CD14-positive monocyte (primary cell): ENCODE results near the gene SMARCD1. TPM values are rescaled to one million over a fixed set of nuclear protein-coding genes. Genes with fewer than 3 reads are reported as not detected.

ENCODE experiments used
- DNase-seq, 3 donors: peaks; one replicate each; pipeline ENCODE4 v3.0.0-alpha.2; 2011 to 2022
- H2AFZ ChIP-seq: 2 replicates; pipeline ENCODE4 v1.6.0; 2012; ENCODE audit warnings: mild to moderate bottlenecking, low read depth, low read length, inconsistent platforms; ENCODE audit not compliant: insufficient read depth, poor library complexity, severe bottlenecking
- H3K27ac ChIP-seq, 2 donors: 1 replicate in 1 of 2; 2 replicates in 1 of 2; pipeline ENCODE4 v1.5.1; 2012 to 2013; ENCODE audit warnings: low read length in 2 of 2, control low read depth in 1 of 2, inconsistent platforms in 1 of 2, low read depth in 1 of 2, mild to moderate bottlenecking in 1 of 2
- H3K27me3 ChIP-seq, 2 donors: one replicate each; pipeline versions ENCODE4 v1.6.0 to v1.6.1; 2011 to 2013; ENCODE audit warnings: low read length in 2 of 2; ENCODE audit not compliant: control insufficient read depth in 2 of 2, insufficient read depth in 2 of 2
- H3K36me3 ChIP-seq, 2 donors: replicated peaks in 1 of 2; 1 replicate in 1 of 2; 2 replicates in 1 of 2; pipeline versions ENCODE4 v1.5.1 to v1.6.1; 2012 to 2013; ENCODE audit warnings: low read length in 2 of 2, control low read depth in 1 of 2, inconsistent platforms in 1 of 2, mild to moderate bottlenecking in 1 of 2; ENCODE audit not compliant: insufficient read depth in 2 of 2, control insufficient read depth in 1 of 2
- H3K4me1 ChIP-seq, 2 donors: 1 replicate in 1 of 2; 2 replicates in 1 of 2; pipeline versions ENCODE4 v1.5.1 to v1.6.1; 2012 to 2013; ENCODE audit warnings: low read length in 2 of 2, control low read depth in 1 of 2, inconsistent platforms in 1 of 2, mild to moderate bottlenecking in 1 of 2, moderate library complexity in 1 of 2; ENCODE audit not compliant: insufficient read depth in 2 of 2, control insufficient read depth in 1 of 2
- H3K4me2 ChIP-seq: replicated peaks from 2 replicates; pipeline ENCODE3; 2012; ENCODE audit warnings: low read length, moderate library complexity, mild to moderate bottlenecking; ENCODE audit not compliant: poor library complexity, severe bottlenecking; ENCODE audit errors: extremely low read depth
- H3K4me3 ChIP-seq, 3 experiments: fragments of 200-600 bp in 1 of 3; sonication (generic) in 1 of 3; replicated peaks in 1 of 3; 1 replicate in 2 of 3; 2 replicates in 1 of 3; pipeline ENCODE4 v1.5.1; 2011 to 2013; ENCODE audit warnings: low read length in 3 of 3, mild to moderate bottlenecking in 3 of 3, control low read depth in 2 of 3, low read depth in 2 of 3, inconsistent platforms in 1 of 3, moderate library complexity in 1 of 3
- H3K79me2 ChIP-seq: 2 replicates; pipeline ENCODE4 v1.6.0; 2012; ENCODE audit warnings: mild to moderate bottlenecking, control low read depth, inconsistent platforms, low read length, moderate library complexity; ENCODE audit not compliant: insufficient read depth
- H3K9ac ChIP-seq: 2 replicates; pipeline ENCODE4 v1.6.0; 2017; ENCODE audit warnings: low read length, mild to moderate bottlenecking; ENCODE audit not compliant: insufficient read depth, poor library complexity, severe bottlenecking
- H3K9me3 ChIP-seq, 2 donors: replicated peaks in 1 of 2; 1 replicate in 1 of 2; 2 replicates in 1 of 2; pipeline versions ENCODE4 v1.5.1 to v1.6.1; 2012 to 2013; ENCODE audit warnings: low read length in 2 of 2, control low read depth in 1 of 2; ENCODE audit not compliant: control insufficient read depth in 1 of 2, insufficient read depth in 1 of 2
- H4K20me1 ChIP-seq: 2 replicates; pipeline ENCODE4 v1.6.0; 2012; ENCODE audit warnings: mild to moderate bottlenecking, low read length, control low read depth, moderate library complexity; ENCODE audit not compliant: insufficient read depth
- H3K27ac Mint-ChIP-seq, 7 donors: one replicate each; pipeline ENCODE4 v1.8.0; 2020; ENCODE audit warnings: mild to moderate bottlenecking in 7 of 7, mixed read lengths in 7 of 7, moderate library complexity in 6 of 7, inconsistent platforms in 2 of 7
- H3K27me3 Mint-ChIP-seq, 3 donors: one replicate each; pipeline ENCODE4 v1.8.0; 2021 to 2022; ENCODE audit warnings: low read depth in 3 of 3, mild to moderate bottlenecking in 3 of 3, mixed read lengths in 3 of 3, moderate library complexity in 3 of 3, inconsistent platforms in 1 of 3
- H3K36me3 Mint-ChIP-seq, 2 donors: one replicate each; pipeline ENCODE4 v1.8.0; 2020; ENCODE audit warnings: mixed read lengths in 2 of 2, inconsistent platforms in 1 of 2, mild to moderate bottlenecking in 1 of 2
- H3K4me1 Mint-ChIP-seq: one replicate; pipeline ENCODE4 v1.8.0; 2020; ENCODE audit warnings: mild to moderate bottlenecking, mixed read lengths
- H3K4me3 Mint-ChIP-seq, 2 donors: one replicate each; pipeline ENCODE4 v1.8.0; 2020; ENCODE audit warnings: mild to moderate bottlenecking in 2 of 2, mixed read lengths in 2 of 2, moderate library complexity in 1 of 2
- H3K9me3 Mint-ChIP-seq, 7 donors: one replicate each; pipeline ENCODE4 v1.8.0; 2020 to 2022; ENCODE audit warnings: mixed read lengths in 7 of 7, mild to moderate bottlenecking in 6 of 7, moderate library complexity in 6 of 7, inconsistent platforms in 2 of 7
- WGBS: methylation state at CpG from one replicate; pipeline ENCODE4 v1.1.5; 2013; ENCODE audit warnings: missing lambda C conversion rate; ENCODE audit not compliant: insufficient coverage; 5-methylcytosine and 5-hydroxymethylcytosine counted together
- intact Hi-C, 2 donors: fragments of 100-400 bp; cut with micrococcal nuclease; formaldehyde crosslinking; loops; one replicate each; pipeline versions ENCODE4 v1.15.0 to v1.15.1; 2023
- polyA plus RNA-seq, 3 donors: library from polyadenylated mRNA; depleted of rRNA in 1 of 3; unstranded in 2 of 3; stranded (reverse) in 1 of 3; fragments of 300-500 nt in 2 of 3; fragments of >200 nt in 1 of 3; fragmentation: Illumina TruSeq in 2 of 3; gene quantifications; 1 replicate in 2 of 3; 2 replicates in 1 of 3; pipeline ENCODE4 v1.2.3, GENCODE V29; 2012 to 2021
- TF ChIP-seq, protein P1 (sequence below): fragments of 200-600 bp; IDR thresholded peaks from one replicate; pipeline ENCODE4 v1.8.0; 2022; ENCODE audit warnings: antibody characterized with exemption, mild to moderate bottlenecking

Gene SMARCD1
- polyA plus RNA-seq, 3 donors = 3.7 to 41.9 (median 7.8) TPM

DNA sequence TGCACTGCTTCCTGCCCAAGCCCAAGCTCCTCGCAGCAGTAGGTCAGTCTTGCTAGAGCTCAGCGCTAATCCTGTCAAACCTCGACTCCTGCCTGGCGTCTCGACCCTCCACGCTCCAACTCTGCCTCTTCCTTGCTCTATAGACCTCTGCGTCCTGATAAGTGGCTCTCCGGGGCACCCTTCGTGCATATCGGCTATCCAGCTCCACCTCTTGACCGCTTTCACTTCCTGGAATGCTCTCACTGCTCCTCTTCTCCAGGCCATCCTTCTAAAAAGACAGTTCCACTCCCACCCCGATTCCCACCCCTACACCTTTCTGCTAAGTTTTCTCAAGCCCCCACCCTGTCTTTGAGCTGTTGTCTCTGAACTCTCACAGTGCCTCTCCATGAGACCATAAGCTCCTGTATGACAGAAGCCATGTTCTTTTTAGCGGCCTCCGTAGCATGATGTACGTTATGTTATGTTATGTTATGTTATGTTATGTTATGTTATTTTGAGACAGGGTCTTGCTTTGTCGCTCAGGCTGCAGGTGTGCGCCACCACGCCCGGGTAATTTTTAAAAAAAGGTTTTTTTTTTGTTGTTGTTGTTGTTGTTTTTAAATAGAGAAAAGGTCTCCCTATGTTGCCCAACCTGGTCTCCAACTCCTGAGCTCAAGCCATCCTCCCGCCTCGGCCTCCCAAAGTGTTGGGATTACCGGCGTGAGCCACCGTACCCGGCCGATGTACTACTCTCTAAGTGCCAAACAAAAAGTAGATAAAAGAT, 27.5 kb downstream of the SMARCD1 start:
- Histone ChIP-seq H3K4me3 (peak overlapping the region; percentile 67 to 87 (median 82)), H3K9me3 (no peaks in the 10 kb centered on the region), H3K36me3 (peaks cover 14% of the 10 kb centered on the region in 2 donors), H3K9ac (peak overlapping the region; percentile 96), H2AFZ (peak overlapping the region; percentile 81), H3K27me3 (no peaks in the 10 kb centered on the region), H3K79me2 (peaks cover 51% of the 10 kb centered on the region), H4K20me1 (peaks cover 35% of the 10 kb centered on the region), H3K27ac (peak overlapping the region; percentile 98), H3K4me2 (peak overlapping the region; percentile 77), H3K4me1 (peaks cover 16 to 23% of the 10 kb centered on the region in 2 donors)
- Mint-ChIP-seq H3K27me3 (peaks cover 0 to 6% (median 0%) of the 10 kb centered on the region in 3 donors), H3K27ac (peak overlapping the region; percentile 98 to 100 (median 99)), H3K4me1 (peaks cover 26% of the 10 kb centered on the region), H3K4me3 (peak overlapping the region; percentile 98 to 99), H3K36me3 (peaks cover 20 to 34% of the 10 kb centered on the region in 2 donors), H3K9me3 (no peaks in the 10 kb centered on the region)
- peak in 2 of 3 donors; percentile 32 to 51 for DNase-seq
- intact Hi-C loops = loop anchor here (2.0 to 5.0 kb wide), 2 partner anchors 55 to 62 kb away; partner anchors contain the start of gene CERS5 (in 1 of the 2)
- TF ChIP-seq, protein P1, sequence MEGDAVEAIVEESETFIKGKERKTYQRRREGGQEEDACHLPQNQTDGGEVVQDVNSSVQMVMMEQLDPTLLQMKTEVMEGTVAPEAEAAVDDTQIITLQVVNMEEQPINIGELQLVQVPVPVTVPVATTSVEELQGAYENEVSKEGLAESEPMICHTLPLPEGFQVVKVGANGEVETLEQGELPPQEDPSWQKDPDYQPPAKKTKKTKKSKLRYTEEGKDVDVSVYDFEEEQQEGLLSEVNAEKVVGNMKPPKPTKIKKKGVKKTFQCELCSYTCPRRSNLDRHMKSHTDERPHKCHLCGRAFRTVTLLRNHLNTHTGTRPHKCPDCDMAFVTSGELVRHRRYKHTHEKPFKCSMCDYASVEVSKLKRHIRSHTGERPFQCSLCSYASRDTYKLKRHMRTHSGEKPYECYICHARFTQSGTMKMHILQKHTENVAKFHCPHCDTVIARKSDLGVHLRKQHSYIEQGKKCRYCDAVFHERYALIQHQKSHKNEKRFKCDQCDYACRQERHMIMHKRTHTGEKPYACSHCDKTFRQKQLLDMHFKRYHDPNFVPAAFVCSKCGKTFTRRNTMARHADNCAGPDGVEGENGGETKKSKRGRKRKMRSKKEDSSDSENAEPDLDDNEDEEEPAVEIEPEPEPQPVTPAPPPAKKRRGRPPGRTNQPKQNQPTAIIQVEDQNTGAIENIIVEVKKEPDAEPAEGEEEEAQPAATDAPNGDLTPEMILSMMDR = no peak
- 5% methylated on average over 17 of the region's 26 CpGs for WGBS

- TF ChIP-seq, protein P1 = no peak
- intact Hi-C loops = no loop called here
- Histone ChIP-seq H3K4me2 (no peak overlapping the region), H4K20me1 (peaks cover 80% of the 10 kb centered on the region), H3K9me3 (no peaks in the 10 kb centered on the region), H3K4me1 (peaks cover 9 to 10% of the 10 kb centered on the region in 2 donors), H3K9ac (no peak overlapping the region), H3K36me3 (peaks cover 48 to 50% of the 10 kb centered on the region in 2 donors), H3K79me2 (peaks cover 85% of the 10 kb centered on the region), H3K27me3 (no peaks in the 10 kb centered on the region), H3K27ac (no peak overlapping the region), H3K4me3 (no peak overlapping the region), H2AFZ (no peak overlapping the region)
- Mint-ChIP-seq H3K36me3 (peaks cover 49 to 69% of the 10 kb centered on the region in 2 donors), H3K4me3 (no peak overlapping the region), H3K9me3 (no peaks in the 10 kb centered on the region), H3K27ac (peak overlapping the region in 2 of 7 donors; percentile 56 to 65), H3K4me1 (peaks cover 14% of the 10 kb centered on the region), H3K27me3 (no peaks in the 10 kb centered on the region)
- DNase-seq = no peak
- WGBS = 100% methylated on average over 4 of the region's 6 CpGs
These were observed 32.0 kb downstream of the SMARCD1 start for GRCh38 chr12:50117057-50117622.
